Muscle layer of colon (tissue), 2 donors: Measurements from ENCODE around the gene WIPF3.

ENCODE experiments used
- H3K27ac ChIP-seq: one replicate; pipeline ENCODE4 v1.7.0; 2013; ENCODE audit warnings: low read depth, mild to moderate bottlenecking, low read length, moderate library complexity
- H3K27me3 ChIP-seq, 2 donors: one replicate each; pipeline ENCODE4 v1.7.0; 2013; ENCODE audit warnings: low read length in 2 of 2, mild to moderate bottlenecking in 2 of 2; ENCODE audit not compliant: insufficient read depth in 2 of 2, control insufficient read depth in 1 of 2
- H3K36me3 ChIP-seq: one replicate; pipeline ENCODE4 v1.7.0; 2013; ENCODE audit warnings: mild to moderate bottlenecking, low read length; ENCODE audit not compliant: insufficient read depth
- H3K4me1 ChIP-seq: one replicate; pipeline ENCODE4 v1.7.0; 2013; ENCODE audit warnings: mild to moderate bottlenecking, low read length; ENCODE audit not compliant: insufficient read depth
- H3K4me3 ChIP-seq, 2 donors: one replicate each; pipeline ENCODE4 v1.7.0; 2013; ENCODE audit warnings: low read length in 2 of 2, low read depth in 1 of 2, mild to moderate bottlenecking in 1 of 2, moderate library complexity in 1 of 2
- H3K9ac ChIP-seq: one replicate; pipeline ENCODE4 v1.7.0; 2013; ENCODE audit warnings: low read length
- H3K9me3 ChIP-seq: one replicate; pipeline ENCODE4 v1.7.0; 2013; ENCODE audit warnings: mild to moderate bottlenecking, low read length
- donor health status: abdominal sarcoma.
- donor health status: Adenocarcinoma of cecum.

The WIPF3 gene

GRCh38 chr7:29895559-29895958 is 89.3 kb downstream of the WIPF3 start:
- Histone ChIP-seq H3K4me3 (no peak overlapping the region), H3K27me3 (no peaks in the 10 kb centered on the region), H3K27ac (no peak overlapping the region), H3K36me3 (no peaks in the 10 kb centered on the region), H3K9me3 (no peaks in the 10 kb centered on the region), H3K9ac (no peak overlapping the region), H3K4me1 (peaks cover 11% of the 10 kb centered on the region)

GRCh38 chr7:29896685-29897411 is 90.5 kb downstream of the WIPF3 start:
- no peak overlapping the region for H3K4me3 ChIP-seq
- peaks cover 11% of the 10 kb centered on the region for H3K4me1 ChIP-seq
- no peaks in the 10 kb centered on the region for H3K36me3 ChIP-seq
- no peaks in the 10 kb centered on the region for H3K9me3 ChIP-seq
- H3K9ac ChIP-seq, result no peak overlapping the region
- no peak overlapping the region for H3K27ac ChIP-seq
- H3K27me3 ChIP-seq, result no peaks in the 10 kb centered on the region

- Histone ChIP-seq H3K27ac (no peak overlapping the region), H3K9me3 (no peaks in the 10 kb centered on the region), H3K36me3 (no peaks in the 10 kb centered on the region), H3K9ac (no peak overlapping the region), H3K27me3 (no peaks in the 10 kb centered on the region), H3K4me1 (peaks cover 11% of the 10 kb centered on the region), H3K4me3 (no peak overlapping the region)
These were observed 92.0 kb downstream of the WIPF3 start for GRCh38 chr7:29898301-29898700.

DNA sequence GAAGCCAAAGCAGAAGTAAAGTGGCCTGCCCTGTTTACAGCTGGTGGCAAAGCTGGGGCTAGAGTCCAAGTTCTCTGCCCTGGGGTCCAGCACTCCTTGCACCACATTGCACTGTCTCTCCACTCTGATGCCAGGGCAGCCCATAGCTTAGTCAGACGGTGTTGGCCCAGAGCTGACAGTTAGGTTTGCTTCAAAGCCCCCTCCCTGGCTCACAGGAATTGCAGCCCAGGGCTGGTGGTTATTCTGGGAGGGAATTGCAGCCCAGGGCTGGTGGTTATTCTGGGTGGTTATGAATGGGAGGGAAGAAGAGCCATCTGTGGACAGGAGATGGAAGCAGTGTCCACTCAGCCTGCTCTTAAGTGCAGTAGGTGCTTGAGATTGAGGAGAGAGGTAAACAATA is 94.4 kb downstream of the WIPF3 start:
- no peak overlapping the region for H3K27ac ChIP-seq
- H3K4me3 ChIP-seq, result no peak overlapping the region
- no peaks in the 10 kb centered on the region for H3K9me3 ChIP-seq
- no peaks in the 10 kb centered on the region for H3K27me3 ChIP-seq
- no peaks in the 10 kb centered on the region for H3K36me3 ChIP-seq
- H3K9ac ChIP-seq, result no peak overlapping the region
- H3K4me1 ChIP-seq, result no peaks in the 10 kb centered on the region

GRCh38 chr7:29906200-29907022 is 100.1 kb downstream of the WIPF3 start:
- H3K9me3 ChIP-seq, result peaks cover 8% of the 10 kb centered on the region
- no peak overlapping the region for H3K4me3 ChIP-seq
- H3K36me3 ChIP-seq, result no peaks in the 10 kb centered on the region
- no peaks in the 10 kb centered on the region for H3K27me3 ChIP-seq
- H3K27ac ChIP-seq, result no peak overlapping the region
- H3K9ac ChIP-seq, result no peak overlapping the region
- H3K4me1 ChIP-seq, result no peaks in the 10 kb centered on the region

DNA sequence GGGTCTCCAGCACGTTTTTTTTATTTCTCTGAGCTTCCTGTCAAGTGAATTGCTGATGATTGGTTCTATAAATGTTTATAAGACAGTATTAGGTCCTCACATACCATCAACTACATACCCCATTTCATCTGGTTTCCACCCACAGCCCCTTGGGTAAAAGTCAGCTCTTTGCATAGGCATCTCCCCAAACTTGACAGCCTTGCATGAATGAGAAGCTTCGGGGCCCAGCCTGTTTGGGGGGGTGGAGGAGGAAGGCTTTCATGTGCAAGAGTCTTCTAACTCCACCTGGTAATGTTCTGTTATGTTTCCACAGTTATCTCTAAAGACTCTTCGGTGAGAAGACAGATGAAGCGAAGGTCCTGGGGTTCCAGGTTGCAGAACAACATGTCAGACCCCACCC is 107.9 kb downstream of the WIPF3 start:
- Histone ChIP-seq H3K9ac (no peak overlapping the region), H3K36me3 (no peaks in the 10 kb centered on the region), H3K9me3 (no peaks in the 10 kb centered on the region), H3K27me3 (no peaks in the 10 kb centered on the region), H3K4me3 (no peak overlapping the region), H3K4me1 (peaks cover 9% of the 10 kb centered on the region), H3K27ac (no peak overlapping the region)

DNA sequence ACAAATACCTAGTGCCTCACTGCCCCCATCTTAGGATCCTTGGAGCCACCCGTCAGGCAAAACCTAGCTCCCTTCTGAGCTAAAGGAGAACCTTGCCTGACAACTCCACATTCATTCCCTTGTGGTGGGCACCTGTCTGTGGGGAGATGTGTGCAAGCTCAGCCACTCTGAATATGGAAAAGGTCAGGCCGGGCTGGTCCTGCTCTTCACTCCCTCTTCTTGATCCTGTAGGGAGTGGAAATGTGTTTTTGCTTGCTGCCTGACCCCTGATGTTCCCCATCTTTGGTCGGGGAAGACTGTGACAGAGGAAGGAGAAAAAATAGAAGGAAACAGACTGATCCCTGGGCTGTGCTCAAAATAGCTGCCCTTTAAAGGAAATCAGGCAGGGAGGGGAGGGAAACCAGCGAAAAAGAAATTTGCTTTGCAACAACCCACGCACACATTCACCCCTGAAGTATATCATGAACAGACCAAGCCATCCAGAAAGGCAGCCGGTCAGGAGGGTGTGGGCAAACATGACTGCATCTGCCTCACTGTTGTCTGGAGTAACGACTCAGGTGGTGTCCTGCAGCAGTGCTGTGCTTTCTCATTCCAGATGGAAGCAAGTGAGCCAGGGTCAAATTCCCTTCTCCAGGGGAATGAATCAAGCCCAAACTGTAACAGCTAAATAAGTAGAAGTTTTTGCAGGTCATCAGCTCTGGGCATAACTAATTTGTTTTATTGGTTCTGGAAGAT is 109.3 kb downstream of the WIPF3 start:
- Histone ChIP-seq H3K4me3 (no peak overlapping the region), H3K27ac (no peak overlapping the region)

DNA sequence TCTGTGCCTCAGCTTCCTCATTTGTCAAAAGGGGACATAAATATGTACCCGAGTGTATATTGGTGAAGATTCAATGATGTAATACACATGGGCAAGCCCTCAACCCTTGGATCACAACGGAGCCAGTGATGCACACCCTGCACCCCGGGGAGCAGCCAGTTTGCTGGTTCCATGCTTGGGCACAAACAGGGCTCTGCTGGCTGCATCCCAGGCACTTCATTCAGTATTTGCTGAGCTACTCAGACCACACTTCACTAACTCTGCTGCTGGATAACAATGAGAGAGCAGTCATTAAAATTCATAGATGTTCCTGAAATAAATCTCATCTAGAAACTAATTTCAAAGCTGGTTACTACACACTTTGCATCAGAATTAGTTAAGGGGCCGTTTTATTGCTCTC is 111.3 kb downstream of the WIPF3 start:
- peaks cover 9% of the 10 kb centered on the region for H3K4me1 ChIP-seq
- no peak overlapping the region for H3K4me3 ChIP-seq
- peaks cover 14% of the 10 kb centered on the region for H3K36me3 ChIP-seq
- H3K9ac ChIP-seq, result no peak overlapping the region
- no peak overlapping the region for H3K27ac ChIP-seq
- H3K9me3 ChIP-seq, result no peaks in the 10 kb centered on the region
- no peaks in the 10 kb centered on the region for H3K27me3 ChIP-seq

More for the DNA sequence above, 109.3 kb downstream of the WIPF3 start:
- Histone ChIP-seq H3K9ac (no peak overlapping the region), H3K36me3 (peaks cover 3% of the 10 kb centered on the region), H3K4me1 (peaks cover 9% of the 10 kb centered on the region), H3K27me3 (no peaks in the 10 kb centered on the region), H3K9me3 (no peaks in the 10 kb centered on the region)

DNA sequence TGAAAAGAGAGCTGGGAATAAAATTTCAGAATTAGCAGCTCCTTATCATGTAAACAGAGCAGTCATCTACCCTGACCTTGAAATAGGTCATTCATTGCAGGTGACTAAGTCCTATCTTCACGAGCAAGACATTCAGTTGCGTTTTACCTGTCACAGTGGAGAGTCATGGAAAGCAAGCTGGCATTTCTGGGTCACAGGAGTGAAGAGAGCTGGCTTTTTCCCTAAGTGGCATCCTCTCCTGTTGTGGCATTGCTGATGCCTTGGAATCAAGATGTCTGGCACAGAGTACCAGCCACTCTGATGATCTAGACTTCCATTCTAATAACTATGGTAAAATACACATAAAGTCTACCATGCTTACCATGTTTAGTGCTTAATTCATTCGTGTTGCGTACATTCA is 112.5 kb downstream of the WIPF3 start:
- Histone ChIP-seq H3K27me3 (no peaks in the 10 kb centered on the region), H3K36me3 (peaks cover 23% of the 10 kb centered on the region), H3K27ac (no peak overlapping the region), H3K4me1 (peaks cover 9% of the 10 kb centered on the region), H3K9ac (no peak overlapping the region), H3K4me3 (no peak overlapping the region), H3K9me3 (no peaks in the 10 kb centered on the region)

DNA sequence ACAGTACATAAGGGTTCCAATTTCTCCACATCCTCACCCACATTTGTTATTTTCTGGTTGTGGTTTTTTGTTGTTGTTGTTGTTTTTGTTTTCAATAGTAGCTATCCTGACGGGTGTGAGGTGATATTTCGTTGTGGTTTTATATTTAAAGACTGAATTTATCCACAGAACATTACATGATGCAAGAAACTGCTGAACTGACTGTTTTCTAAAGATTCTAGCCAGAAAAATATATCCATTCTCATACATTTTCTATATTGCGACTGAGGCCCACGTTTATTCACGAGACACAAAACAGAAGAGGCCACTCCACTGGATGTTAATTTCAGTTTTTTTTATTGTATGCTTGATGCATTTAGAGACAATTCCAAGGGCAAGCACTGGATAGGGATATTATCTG is 113.5 kb downstream of the WIPF3 start:
- H3K36me3 ChIP-seq, result peaks cover 33% of the 10 kb centered on the region
- H3K27me3 ChIP-seq, result no peaks in the 10 kb centered on the region
- H3K4me1 ChIP-seq, result peaks cover 9% of the 10 kb centered on the region
- no peak overlapping the region for H3K27ac ChIP-seq
- H3K9me3 ChIP-seq, result no peaks in the 10 kb centered on the region
- H3K4me3 ChIP-seq, result no peak overlapping the region
- no peak overlapping the region for H3K9ac ChIP-seq

DNA sequence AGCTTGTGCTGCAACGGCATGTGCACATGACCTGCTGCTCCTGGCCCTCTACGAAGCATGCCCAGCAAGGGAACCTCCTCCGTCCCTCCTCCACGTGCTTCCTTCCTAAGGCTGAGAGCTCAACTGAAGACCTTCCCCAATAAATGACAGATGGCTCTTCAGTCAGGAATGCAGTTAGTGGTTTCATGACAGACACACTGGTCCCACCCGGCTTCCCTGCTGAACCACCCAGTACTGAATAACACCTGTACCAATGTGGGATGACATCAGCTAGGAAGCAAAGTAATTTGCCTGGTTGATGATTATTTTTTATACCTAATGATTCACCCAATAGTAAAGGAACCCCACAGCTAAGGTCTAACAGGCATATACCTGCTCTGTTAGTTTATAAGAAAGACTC is 114.2 kb downstream of the WIPF3 start:
- H3K36me3 ChIP-seq, result peaks cover 39% of the 10 kb centered on the region

More for the DNA sequence above, 114.2 kb downstream of the WIPF3 start:
- H3K27me3 ChIP-seq, result no peaks in the 10 kb centered on the region
- H3K27ac ChIP-seq, result no peak overlapping the region
- H3K9me3 ChIP-seq, result no peaks in the 10 kb centered on the region
- peaks cover 7% of the 10 kb centered on the region for H3K4me1 ChIP-seq
- H3K9ac ChIP-seq, result no peak overlapping the region
- H3K4me3 ChIP-seq, result no peak overlapping the region
